Sigmoid colon (tissue), 4 donors: ENCODE results near the gene NENF.

Source experiments
- CTCF ChIP-seq, 4 experiments: fragments of 450-650 bp in 3 of 4; fragments of 200-600 bp in 1 of 4; IDR thresholded peaks; one replicate each; pipeline ENCODE4 v1.5.1; 2016 to 2019; ENCODE audit warnings: antibody characterized with exemption in 4 of 4, mild to moderate bottlenecking in 3 of 4, moderate library complexity in 2 of 4
- EP300 ChIP-seq, 4 donors: sonication (generic); formaldehyde crosslinking; IDR thresholded peaks; one replicate each; pipeline ENCODE4 v1.6.1; 2017; ENCODE audit warnings: antibody characterized with exemption in 4 of 4
- POLR2A ChIP-seq, 2 donors: fragments of 450-650 bp; IDR thresholded peaks; one replicate each; pipeline ENCODE4 v1.6.1; 2016; ENCODE audit warnings: antibody characterized with exemption in 2 of 2, mild to moderate bottlenecking in 2 of 2, moderate library complexity in 2 of 2
- POLR2AphosphoS5 ChIP-seq, 4 donors: sonication (generic); formaldehyde crosslinking; IDR thresholded peaks; one replicate each; pipeline ENCODE4 v1.6.1; 2017; ENCODE audit warnings: antibody characterized with exemption in 4 of 4

GRCh38 chr1:212397171-212397570 is 35.5 kb upstream of the NENF start:
- TF ChIP-seq POLR2AphosphoS5 (IDR thresholded peaks at IDR 0.05) (no peak), CTCF (IDR thresholded peaks at IDR 0.05) (no peak), POLR2A (IDR thresholded peaks at IDR 0.05) (no peak), EP300 (IDR thresholded peaks at IDR 0.05) (no peak)
